Prostate gland (tissue), 2 donors: ENCODE results near the gene IQCE. TPM values are rescaled to one million over a fixed set of nuclear protein-coding genes. Genes with fewer than 3 reads are reported as not detected.

ENCODE experiments used
- DNase-seq: peaks from one replicate; pipeline ENCODE4 v3.0.0-alpha.2; 2019; ENCODE audit warnings: low spot score
- H3K27ac ChIP-seq, 2 donors: fragments of 200-600 bp; sonication (generic); 2 replicates each; pipeline ENCODE4 v1.5.1; 2017 to 2019
- H3K27me3 ChIP-seq: fragments of 200-600 bp; sonication (generic); replicated peaks from 2 replicates; pipeline ENCODE4 v1.5.1; 2019; ENCODE audit not compliant: insufficient read depth
- H3K36me3 ChIP-seq, 2 donors: fragments of 200-600 bp; sonication (generic); 1 replicate in 1 of 2; 2 replicates in 1 of 2; pipeline versions ENCODE4 v1.5.1 to v1.8.1; 2017 to 2019
- H3K4me1 ChIP-seq: fragments of 200-600 bp; sonication (generic); replicated peaks from 2 replicates; pipeline ENCODE4 v1.5.1; 2019
- H3K4me3 ChIP-seq, 2 donors: fragments of 200-600 bp; sonication (generic); 2 replicates each; pipeline ENCODE4 v1.5.1; 2017 to 2019
- H3K9me3 ChIP-seq: fragments of 200-600 bp; sonication (generic); 2 replicates; pipeline ENCODE4 v1.5.1; 2017
- CTCF ChIP-seq, 4 experiments: fragments of 200-600 bp in 2 of 4; fragments of 450-650 bp in 2 of 4; sonication (generic) in 2 of 4; IDR thresholded peaks; 1 replicate in 3 of 4; 2 replicates in 1 of 4; pipeline ENCODE4 v1.5.1; 2016 to 2019; ENCODE audit warnings: antibody characterized with exemption in 4 of 4, mild to moderate bottlenecking in 2 of 4, moderate library complexity in 2 of 4
- POLR2A ChIP-seq: fragments of 450-650 bp; IDR thresholded peaks from one replicate; pipeline ENCODE4 v1.6.1; 2016; ENCODE audit warnings: antibody characterized with exemption, mild to moderate bottlenecking
- POLR2AphosphoS5 ChIP-seq: sonication (generic); formaldehyde crosslinking; IDR thresholded peaks from one replicate; pipeline ENCODE4 v1.6.1; 2017; ENCODE audit warnings: antibody characterized with exemption
- WGBS: methylation state at CpG from one replicate; pipeline ENCODE4 v1.1.5; 2018; 5-methylcytosine and 5-hydroxymethylcytosine counted together
- intact Hi-C: fragments of 100-400 bp; cut with DNase I; formaldehyde crosslinking; loops from one replicate; pipeline ENCODE4 v1.14.2; 2022
- total RNA-seq, 2 donors: library from RNA; depleted of rRNA; stranded (reverse); fragments of >200 nt; gene quantifications; one replicate each; pipeline ENCODE4 v1.1.0, GENCODE V29; 2016

IQCE gene
- total RNA-seq, 2 donors from 2014 or later, result 20.2 to 41.9 TPM

DNA sequence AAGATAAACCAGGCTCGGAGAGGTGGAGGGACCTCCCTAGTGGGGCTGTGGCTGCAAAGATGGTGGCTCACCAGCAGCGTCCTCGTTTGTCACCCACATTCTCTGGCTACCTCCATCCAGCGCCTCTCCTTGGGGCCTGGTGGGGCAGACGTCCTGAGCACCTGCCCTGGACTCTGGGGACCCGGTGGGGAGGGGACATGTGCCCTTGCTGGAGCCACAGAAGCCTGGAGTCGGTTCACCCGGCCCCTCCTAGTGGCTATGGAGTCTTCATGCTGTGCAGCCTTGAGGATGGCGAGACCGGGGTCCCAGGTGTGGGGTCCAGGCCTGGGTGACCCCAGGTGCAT lies 87.5 kb downstream of the IQCE start:
- Histone ChIP-seq H3K36me3 (no peaks in the 10 kb centered on the region), H3K27me3 (no peaks in the 10 kb centered on the region), H3K9me3 (no peaks in the 10 kb centered on the region), H3K4me1 (peaks cover under 1% of the 10 kb centered on the region), H3K4me3 (no peak overlapping the region), H3K27ac (no peak overlapping the region)
- 91% methylated on average over 5 of the region's 10 CpGs for WGBS
- no peak for DNase-seq
- TF ChIP-seq POLR2AphosphoS5, result no peak
- intact Hi-C loops, result no loop called here

- H3K27ac ChIP-seq, result no peak overlapping the region
- 91% methylated on average over 47 of the region's 73 CpGs for WGBS
- TF ChIP-seq POLR2A (no peak), CTCF (IDR thresholded peaks at IDR 0.05) (no peak), POLR2AphosphoS5 (no peak)
- no peaks in the 10 kb centered on the region for H3K4me1 ChIP-seq
- H3K9me3 ChIP-seq, result no peaks in the 10 kb centered on the region
- no peak overlapping the region for H3K4me3 ChIP-seq
- no peaks in the 10 kb centered on the region for H3K36me3 ChIP-seq
- intact Hi-C loops, result no loop called here
- H3K27me3 ChIP-seq, result no peaks in the 10 kb centered on the region
- DNase-seq, result no peak
Measured at GRCh38 chr7:2646680-2647571, 88.1 kb downstream of the IQCE start.

- Histone ChIP-seq H3K4me3 (no peak overlapping the region), H3K27ac (no peak overlapping the region), H3K4me1 (no peaks in the 10 kb centered on the region), H3K27me3 (no peaks in the 10 kb centered on the region), H3K36me3 (no peaks in the 10 kb centered on the region), H3K9me3 (no peaks in the 10 kb centered on the region)
- WGBS, result 96% methylated on average over 12 of the region's 15 CpGs
- no peak for DNase-seq
- no peak for TF ChIP-seq CTCF (IDR thresholded peaks at IDR 0.05)
- TF ChIP-seq POLR2A, result no peak
- no peak for TF ChIP-seq POLR2AphosphoS5
- intact Hi-C loops, result no loop called here
Measured at GRCh38 chr7:2647594-2648172, 88.9 kb downstream of the IQCE start.

DNA sequence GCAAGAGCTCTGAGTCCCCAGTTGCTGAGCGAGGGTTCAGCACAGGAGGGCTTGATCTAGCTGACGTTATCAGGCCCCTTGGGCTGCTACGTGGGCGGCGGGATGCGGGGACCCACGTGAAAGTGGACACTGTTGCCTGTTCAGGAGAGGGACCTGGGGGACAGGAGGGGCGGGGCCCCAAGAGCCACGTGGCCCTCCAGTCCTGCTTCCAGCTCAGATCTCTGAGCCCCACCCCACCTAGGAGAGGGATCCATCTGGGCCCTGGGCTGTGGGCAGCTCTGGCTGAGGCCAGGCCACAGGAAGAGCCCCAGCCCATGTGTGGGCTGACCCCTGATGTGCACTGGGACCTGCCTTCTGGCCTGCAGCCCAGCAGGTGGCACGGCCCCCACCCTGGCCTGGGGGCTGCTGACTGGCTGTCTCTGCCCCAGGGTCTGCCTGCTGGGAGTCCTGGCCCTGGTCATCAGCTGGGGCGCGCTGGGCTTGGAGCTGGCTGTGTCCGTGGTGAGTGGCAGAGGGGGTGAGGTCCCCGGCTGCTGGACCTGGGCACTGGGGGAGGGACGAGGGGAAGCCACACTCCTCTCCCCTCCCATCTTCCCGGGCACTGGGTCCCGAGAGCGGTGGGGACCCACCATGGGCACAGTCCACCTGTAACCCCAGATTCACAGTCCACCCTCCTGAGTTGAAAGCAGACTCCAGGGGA lies 90.5 kb downstream of the IQCE start:
- DNase-seq, result no peak
- 86% methylated on average over 16 of the region's 18 CpGs for whole genome bisulfite sequencing
- Histone ChIP-seq H3K27me3 (no peaks in the 10 kb centered on the region), H3K36me3 (no peaks in the 10 kb centered on the region), H3K4me3 (no peak overlapping the region), H3K9me3 (no peaks in the 10 kb centered on the region), H3K4me1 (no peaks in the 10 kb centered on the region), H3K27ac (no peak overlapping the region)
- intact Hi-C loops, result no loop called here
- TF ChIP-seq CTCF (IDR thresholded peaks at IDR 0.05), result no peak
- TF ChIP-seq POLR2A, result no peak
- no peak for TF ChIP-seq POLR2AphosphoS5

GRCh38 chr7:2649991-2650390 lies 91.2 kb downstream of the IQCE start:
- intact Hi-C loops, result no loop called here
- WGBS, result 93% methylated on average over 11 of the region's 11 CpGs
- Histone ChIP-seq H3K27me3 (no peaks in the 10 kb centered on the region), H3K9me3 (no peaks in the 10 kb centered on the region), H3K36me3 (no peaks in the 10 kb centered on the region), H3K27ac (no peak overlapping the region), H3K4me1 (no peaks in the 10 kb centered on the region), H3K4me3 (no peak overlapping the region)
- DNase-seq, result no peak
- TF ChIP-seq CTCF (IDR thresholded peaks at IDR 0.05), result no peak
- no peak for TF ChIP-seq POLR2AphosphoS5
- no peak for TF ChIP-seq POLR2A
